Fibroblast of pulmonary artery (primary cell): Measurements from ENCODE around the gene PLA2G2F.
"Not testable (repeated sequence)": the region's sequence is repeated elsewhere in the genome, so short reads cannot be mapped to it uniquely, and the experiment has no call there.

ENCODE experiments used
- DNase-seq: peaks from one replicate; pipeline ENCODE4 v3.0.0-alpha.2; 2010; ENCODE audit warnings: low read depth
- H3K4me3 ChIP-seq: replicated peaks from 2 replicates; pipeline ENCODE4 v1.5.1; 2011; ENCODE audit warnings: low read depth, mild to moderate bottlenecking, control low read depth, low read length, moderate library complexity
- CTCF ChIP-seq: IDR thresholded peaks from 2 replicates; pipeline ENCODE4 v1.5.1; 2011; ENCODE audit warnings: mild to moderate bottlenecking, control low read depth, low read length, inconsistent platforms; ENCODE audit errors: missing control alignments

The PLA2G2F gene

GRCh38 chr1:20120796-20121195 is 18.3 kb upstream of the PLA2G2F start:
- H3K4me3 ChIP-seq = no peak overlapping the region
- DNase-seq = no peak
- TF ChIP-seq CTCF = no peak

- peak; percentile 25 for DNase-seq
- no peak overlapping the region for H3K4me3 ChIP-seq
- no peak for TF ChIP-seq CTCF
Measured at GRCh38 chr1:20123722-20124455, 15.2 kb upstream of the PLA2G2F start.

GRCh38 chr1:20124456-20125057 is 14.6 kb upstream of the PLA2G2F start:
- DNase-seq = peak; percentile 88
- TF ChIP-seq CTCF = no peak
- no peak overlapping the region for H3K4me3 ChIP-seq

- no peak for TF ChIP-seq CTCF
- H3K4me3 ChIP-seq = no peak overlapping the region
- DNase-seq = no peak
Measured at GRCh38 chr1:20125100-20125499, 14.0 kb upstream of the PLA2G2F start.

GRCh38 chr1:20126041-20126805 is 12.9 kb upstream of the PLA2G2F start:
- no peak overlapping the region for H3K4me3 ChIP-seq
- no peak for TF ChIP-seq CTCF
- no peak for DNase-seq

- no peak overlapping the region for H3K4me3 ChIP-seq
- no peak for DNase-seq
- no peak for TF ChIP-seq CTCF
Measured at GRCh38 chr1:20126806-20127440, 12.2 kb upstream of the PLA2G2F start.

- not testable (repeated sequence) for DNase-seq, H3K4me3 ChIP-seq
Measured at GRCh38 chr1:20130518-20130917, 8.6 kb upstream of the PLA2G2F start.
